ENCODE data around the gene ADGRD2.

Gene ADGRD2

DNA sequence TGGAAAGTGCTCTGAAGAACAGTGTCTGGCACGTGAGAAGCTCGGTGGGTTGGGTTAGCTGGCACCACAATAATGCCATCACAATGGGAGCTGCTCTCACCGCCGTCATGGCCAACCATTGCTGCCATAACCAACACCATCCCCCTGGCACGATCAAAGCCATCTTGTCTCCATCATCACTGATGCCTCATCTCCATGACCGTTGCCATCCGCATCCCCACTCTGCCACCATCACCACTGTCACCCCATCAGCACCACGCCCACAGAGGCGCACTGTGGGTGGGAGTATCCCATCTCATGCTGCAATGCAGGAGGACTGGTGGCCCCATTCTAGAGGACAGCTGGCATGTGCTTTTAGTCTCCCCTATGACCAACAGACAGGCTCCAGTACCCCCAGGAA, 33.2 kb downstream of the ADGRD2 start:
- TF ChIP-seq, protein P1, sequence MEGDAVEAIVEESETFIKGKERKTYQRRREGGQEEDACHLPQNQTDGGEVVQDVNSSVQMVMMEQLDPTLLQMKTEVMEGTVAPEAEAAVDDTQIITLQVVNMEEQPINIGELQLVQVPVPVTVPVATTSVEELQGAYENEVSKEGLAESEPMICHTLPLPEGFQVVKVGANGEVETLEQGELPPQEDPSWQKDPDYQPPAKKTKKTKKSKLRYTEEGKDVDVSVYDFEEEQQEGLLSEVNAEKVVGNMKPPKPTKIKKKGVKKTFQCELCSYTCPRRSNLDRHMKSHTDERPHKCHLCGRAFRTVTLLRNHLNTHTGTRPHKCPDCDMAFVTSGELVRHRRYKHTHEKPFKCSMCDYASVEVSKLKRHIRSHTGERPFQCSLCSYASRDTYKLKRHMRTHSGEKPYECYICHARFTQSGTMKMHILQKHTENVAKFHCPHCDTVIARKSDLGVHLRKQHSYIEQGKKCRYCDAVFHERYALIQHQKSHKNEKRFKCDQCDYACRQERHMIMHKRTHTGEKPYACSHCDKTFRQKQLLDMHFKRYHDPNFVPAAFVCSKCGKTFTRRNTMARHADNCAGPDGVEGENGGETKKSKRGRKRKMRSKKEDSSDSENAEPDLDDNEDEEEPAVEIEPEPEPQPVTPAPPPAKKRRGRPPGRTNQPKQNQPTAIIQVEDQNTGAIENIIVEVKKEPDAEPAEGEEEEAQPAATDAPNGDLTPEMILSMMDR (IDR thresholded peaks at IDR 0.05): no peak
- no peak for DNase-seq (ENCODE audit: low spot score)
- Histone ChIP-seq H3K27ac (no peak overlapping the region), H3K4me3 (no peak overlapping the region)

DNA sequence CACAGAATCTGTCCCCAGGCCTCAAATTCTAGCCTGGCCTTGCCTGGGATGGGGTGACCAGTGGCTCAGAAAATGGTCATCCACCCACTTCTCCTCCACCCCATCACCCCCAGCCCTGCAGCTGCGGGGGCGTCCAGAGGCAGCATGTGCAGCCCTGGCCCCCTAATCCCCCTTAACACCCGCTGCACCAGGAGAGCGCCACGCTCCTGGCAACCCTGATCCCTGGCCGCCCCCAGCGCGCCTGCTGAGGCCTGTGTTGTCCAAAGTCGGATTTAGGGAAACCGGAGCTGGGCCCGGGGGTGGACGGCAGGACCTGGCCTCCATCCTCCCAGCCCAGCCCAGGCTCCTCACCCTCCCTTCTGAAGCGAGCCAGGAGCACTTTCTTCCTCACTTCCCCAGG, 35.0 kb downstream of the ADGRD2 start:
- no peak for DNase-seq (ENCODE audit: low spot score)
- Histone ChIP-seq H3K4me3 (no peak overlapping the region), H3K27ac (no peak overlapping the region)
- TF ChIP-seq, protein P1 (IDR thresholded peaks at IDR 0.05): no peak

DNA sequence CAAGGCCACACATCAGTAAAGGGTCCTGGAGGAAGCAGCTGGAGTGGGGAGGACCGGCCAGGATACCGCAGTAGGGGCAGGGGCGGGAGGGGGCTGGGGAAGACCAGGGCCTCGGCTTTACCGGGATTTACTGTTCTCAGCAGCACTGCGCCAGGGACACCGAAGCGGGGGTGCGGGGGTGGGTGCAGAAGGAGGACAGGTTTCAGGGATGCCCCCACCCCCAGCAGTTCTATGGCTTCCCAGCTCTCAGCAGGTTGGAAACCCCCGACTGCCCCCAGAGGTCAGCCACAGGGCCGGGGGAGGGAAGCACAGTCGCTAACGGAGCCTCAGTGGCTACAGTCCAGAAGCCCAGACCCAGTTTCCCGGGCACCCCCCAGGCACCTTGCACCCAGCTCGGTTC, 35.7 kb downstream of the ADGRD2 start:
- TF ChIP-seq, protein P1 (IDR thresholded peaks at IDR 0.05): no peak
- DNase-seq (ENCODE audit: low spot score): no peak
- H3K27ac ChIP-seq: no peak overlapping the region

DNA sequence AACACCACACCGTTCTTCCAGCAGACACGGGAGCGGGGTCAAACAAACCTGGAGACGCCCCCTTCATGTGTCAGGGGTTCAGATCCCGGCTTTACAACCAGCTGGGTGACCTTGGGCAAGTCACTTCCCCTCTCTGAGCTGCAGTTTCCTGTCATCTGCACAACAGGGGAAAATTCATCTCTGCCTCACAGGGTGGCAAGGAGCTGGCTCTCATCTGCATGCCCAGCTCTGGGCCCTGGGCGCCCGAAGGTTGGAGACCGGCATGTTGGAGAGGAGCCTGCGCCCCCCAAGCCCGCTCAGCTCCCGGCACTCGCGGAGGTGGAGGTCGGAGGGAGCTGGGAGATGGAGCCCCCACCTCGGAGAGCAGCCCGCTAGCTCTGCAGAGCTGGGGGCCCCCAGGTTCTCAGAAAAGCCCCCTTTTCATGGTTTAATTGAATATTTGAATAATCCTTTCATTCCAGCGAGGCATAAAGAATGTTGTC, 36.6 kb downstream of the ADGRD2 start:
- no peak for DNase-seq (ENCODE audit: low spot score)
- TF ChIP-seq, protein P1 (IDR thresholded peaks at IDR 0.05): no peak
- no peak overlapping the region for H3K27ac ChIP-seq
- no peak overlapping the region for H3K4me3 ChIP-seq

More for the DNA sequence above, 35.7 kb downstream of the ADGRD2 start:
- no peak overlapping the region for H3K4me3 ChIP-seq

DNA sequence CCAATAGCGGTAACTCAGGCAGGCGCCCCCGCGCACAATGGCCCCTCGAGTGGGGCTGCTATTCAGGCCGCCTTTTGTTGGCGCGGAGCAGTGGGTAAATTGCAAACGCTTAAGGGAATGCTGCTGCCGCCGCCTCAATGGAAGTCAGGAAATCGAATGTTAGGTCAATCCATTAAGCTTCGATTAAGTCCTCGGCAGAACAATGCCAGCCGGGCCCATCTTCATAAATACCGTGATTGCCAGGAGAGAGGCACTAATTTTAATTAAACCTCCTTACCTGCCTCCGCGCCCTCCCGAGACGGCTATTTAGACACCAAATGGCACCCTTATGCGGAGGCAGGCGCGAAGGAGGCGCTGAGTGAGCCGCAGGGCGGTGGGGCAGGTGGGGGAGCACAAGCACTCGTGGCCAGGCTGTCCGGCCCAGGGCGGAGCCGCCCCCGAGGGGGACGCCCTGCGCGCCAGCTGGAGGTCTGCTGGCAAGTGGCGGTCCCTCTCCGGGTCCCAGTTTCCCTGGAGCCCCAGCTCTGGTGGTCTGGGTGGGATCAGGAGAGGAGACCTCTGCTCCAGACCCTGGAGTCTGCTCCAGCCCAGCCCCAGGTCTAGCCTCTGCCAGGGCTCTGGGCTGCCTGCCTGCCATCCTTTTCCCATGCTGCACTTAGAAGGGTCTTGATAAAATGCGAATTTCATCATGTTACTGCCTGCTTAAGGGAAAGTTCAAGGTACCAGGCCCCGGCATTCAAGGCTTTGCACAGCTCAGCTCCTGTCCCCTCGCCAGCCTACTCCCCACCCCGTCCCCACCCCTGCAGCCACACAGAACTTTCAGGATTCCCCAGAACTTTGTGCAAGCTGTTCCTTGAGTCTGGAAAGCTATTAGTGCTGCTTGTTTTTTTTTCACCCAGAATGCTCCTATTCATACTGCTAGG, 37.3 kb downstream of the ADGRD2 start:
- no peak for DNase-seq (ENCODE audit: low spot score)
- no peak overlapping the region for H3K27ac ChIP-seq
- TF ChIP-seq, protein P1 (IDR thresholded peaks at IDR 0.05): no peak
- H3K4me3 ChIP-seq: no peak overlapping the region

DNA sequence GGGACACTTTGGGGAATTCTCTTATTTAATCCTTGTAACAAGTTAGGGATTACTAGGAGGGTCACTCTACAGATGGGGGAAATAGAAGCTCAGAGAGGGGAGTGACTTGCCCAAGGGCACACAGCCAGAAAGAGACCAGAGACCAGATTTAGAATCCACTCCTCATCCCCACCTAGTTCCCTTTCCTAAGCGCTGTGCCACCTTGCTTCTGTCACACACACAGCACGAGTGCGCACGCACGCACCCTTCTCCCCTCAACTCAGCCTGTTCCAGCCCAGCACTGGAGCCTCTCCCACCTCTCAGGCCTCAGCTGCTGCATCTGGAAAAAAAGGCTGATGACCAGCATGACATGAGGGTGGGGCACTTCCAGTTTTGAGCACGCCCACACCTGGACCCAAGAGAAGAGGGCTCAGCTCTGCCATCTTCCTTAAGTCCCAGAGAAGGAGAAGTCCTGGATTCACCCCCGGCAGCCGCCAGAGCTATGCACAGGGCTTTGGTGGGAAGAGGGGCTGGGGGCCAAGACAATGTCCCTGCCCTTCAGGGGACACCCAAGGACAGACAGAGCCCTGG, 38.5 kb downstream of the ADGRD2 start:
- no peak for DNase-seq (ENCODE audit: low spot score)
- TF ChIP-seq, protein P1 (IDR thresholded peaks at IDR 0.05): no peak
- no peak overlapping the region for H3K4me3 ChIP-seq
- no peak overlapping the region for H3K27ac ChIP-seq

Data from coronary artery (tissue), 2 donors.